UCSD-AML1 (cell line): ENCODE results near the gene HS6ST3.

Source experiments
- DNase-seq: peaks from one replicate; lab custom pipeline; 2025; ENCODE audit not compliant: unreplicated experiment; lab: John Stamatoyannopoulos, UW

Gene HS6ST3

DNA sequence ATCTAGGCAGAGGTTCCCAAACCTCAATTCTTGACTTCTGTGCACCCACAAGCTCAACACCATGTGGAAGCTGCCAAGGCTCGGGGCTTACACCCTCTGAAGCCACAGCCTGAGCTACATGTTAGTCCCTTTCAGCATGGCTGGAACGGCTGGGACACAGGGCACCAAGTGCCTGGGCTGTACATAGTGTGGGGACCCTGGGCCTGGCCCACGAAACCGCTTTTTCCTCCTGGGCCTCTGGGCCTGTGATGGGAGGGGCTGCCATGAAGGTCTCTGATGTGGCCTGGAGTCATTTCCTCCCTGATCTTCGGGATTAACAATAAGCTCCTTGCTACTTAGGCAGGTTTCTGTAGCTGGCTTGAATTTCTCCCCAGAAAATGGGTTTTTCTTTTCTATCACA is 108.1 kb downstream of the HS6ST3 start:
- no peak for DNase-seq

DNA sequence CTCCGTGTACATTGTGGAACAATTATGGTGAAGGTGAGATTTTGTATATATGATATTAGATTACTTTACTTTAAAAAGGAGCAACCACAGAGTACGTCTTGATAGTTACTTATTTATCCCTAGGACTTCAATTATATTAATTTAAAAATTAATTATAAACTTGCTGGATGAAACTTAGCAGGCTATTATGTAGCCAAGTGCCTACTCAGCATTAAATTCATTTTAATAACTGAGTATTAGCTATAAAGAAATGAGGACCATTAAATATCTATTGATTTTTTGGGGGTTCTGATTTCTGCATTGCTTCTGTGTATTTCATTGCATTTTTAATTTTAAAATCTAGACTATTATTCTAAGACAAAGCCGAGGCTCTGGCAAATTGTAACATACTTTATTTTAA is 109.4 kb downstream of the HS6ST3 start:
- DNase-seq: no peak

DNA sequence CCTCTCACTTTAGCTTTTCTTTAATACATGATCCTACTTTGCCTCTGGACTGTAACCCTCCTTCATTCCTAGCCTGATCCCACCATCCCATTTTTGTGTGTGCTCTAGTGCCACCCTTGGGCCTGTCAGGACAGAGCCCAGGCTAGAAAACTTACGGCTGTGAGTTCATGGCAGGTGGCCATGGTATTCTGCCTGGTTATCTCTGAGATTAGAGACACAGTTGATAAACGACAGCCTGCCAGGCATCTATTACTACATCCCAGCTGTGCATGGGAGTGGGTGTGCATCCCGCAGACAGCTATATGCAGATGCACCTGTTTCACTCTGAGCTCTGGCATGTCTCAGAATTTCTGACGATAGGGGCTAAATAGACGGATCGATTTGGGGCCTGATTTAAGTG is 110.9 kb downstream of the HS6ST3 start:
- DNase-seq: no peak

DNA sequence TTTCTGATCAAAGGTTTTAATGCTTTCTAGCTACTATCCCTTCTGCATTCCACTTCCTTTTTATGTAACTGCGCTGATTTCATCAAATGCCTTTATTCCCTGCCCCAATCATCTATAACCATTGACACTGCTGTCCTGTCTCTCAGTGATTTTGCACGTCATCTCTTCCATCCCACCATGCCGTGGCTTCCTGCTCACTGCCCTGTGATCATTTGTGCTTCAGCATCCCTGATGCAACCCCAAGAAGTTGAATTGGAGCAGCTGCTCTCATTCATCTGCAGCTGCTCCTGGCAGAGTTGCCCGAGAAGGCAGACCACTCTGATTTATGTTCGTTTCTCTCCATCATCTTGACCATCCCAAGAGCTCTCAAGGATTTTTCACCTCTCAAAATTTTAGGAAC is 112.4 kb downstream of the HS6ST3 start:
- no peak for DNase-seq

DNA sequence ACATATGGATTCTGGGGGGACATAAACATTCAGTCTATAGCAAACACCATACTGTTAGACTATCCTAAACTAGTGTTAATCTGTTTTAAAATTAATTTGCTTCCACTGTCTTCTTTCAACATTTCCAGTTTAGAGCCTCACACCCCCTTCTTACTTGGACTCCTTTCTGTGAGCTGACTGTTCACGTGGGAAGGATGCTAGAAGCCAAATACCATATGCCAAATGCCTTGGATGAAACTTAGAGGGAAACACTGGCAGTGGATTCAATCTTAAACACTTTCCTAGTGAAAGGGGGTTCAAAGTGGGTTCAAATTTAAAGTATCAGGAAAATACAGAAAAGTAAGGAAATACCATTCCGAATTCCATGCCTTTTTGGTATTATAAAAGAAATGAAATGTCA is 113.6 kb downstream of the HS6ST3 start:
- DNase-seq: no peak

DNA sequence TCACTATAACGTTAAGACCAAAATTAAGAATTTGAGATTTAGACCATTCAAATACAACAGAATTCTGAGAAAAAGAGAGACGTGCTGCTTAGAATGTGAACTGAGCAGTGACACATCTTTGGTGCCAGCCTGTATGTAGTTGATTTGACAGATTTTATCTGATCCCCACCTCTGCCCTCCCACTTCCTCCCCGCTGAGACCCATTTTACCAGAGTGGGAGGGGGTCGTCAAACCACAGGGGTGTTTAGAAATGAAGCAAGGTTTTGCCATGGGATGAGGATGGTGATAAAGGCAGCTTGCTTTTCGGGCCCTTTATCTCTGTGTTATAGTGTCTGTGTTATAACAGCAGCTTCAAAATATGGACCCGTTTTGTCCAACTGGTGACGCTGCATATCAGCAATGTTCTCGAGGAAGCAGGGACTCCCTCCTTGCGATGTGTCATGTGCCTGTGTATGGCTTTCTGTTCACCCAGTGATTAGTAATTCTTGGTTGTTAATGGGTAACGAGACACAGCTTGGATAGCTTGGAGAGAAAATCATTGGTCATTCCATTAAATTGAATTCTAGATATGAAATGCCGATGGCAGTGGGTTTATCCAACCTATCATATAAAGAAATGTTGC is 125.0 kb downstream of the HS6ST3 start:
- DNase-seq: no peak

DNA sequence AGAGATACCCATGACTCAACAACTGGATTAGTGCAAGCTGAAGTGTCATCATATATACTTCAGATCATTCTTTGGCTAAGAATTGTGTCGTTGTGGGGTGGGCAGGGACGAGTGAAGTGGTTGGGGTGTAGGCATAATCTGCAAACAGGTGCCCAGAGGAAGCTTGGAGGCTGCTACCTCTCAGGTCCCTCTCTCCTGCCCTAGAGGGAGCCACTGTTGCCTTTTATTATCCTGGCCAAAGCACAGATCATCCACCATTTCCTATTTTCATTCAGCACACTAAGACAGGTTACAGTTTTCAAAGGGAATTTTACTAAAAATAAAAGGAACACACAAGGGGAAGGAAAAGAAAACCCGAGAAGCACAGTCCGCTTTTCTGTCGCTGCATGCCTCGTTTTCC is 126.6 kb downstream of the HS6ST3 start:
- no peak for DNase-seq

DNA sequence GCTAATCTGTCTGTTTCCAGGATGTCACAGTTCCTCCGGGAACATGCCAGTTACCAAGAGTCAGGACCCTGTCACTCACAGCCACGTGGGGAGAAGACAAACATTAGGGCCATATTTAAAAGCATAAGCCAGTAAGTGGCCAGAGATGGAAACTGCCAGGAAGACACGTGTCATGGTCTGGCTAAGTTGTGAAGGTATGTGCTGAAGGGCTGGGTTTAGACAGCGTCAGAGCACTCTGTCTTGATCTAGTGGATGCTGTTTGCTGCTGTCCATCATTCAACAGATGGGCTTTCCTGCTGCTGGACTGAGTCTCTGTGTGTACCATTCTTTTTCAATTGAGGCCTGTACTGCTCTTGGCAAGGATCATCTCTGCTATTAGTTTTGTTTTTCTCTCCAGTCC is 128.6 kb downstream of the HS6ST3 start:
- DNase-seq: no peak

DNA sequence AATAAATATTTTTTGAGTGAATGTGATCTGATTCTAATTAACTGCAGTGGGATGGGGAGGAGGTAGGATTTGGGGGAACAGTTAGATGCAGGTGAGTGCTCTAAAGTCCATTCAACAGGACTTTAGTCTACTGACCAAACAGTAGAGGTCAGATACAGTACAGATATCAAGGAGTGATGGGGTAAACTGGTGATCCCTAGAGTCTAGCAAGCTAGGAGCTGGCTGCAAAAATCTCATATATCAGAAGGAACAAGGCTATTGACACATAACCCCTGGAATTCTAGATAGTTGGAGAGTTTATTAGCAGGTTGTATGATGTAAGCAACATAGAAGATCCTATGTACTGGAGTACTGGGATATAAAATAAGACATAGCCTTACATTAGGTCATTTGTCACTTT is 131.6 kb downstream of the HS6ST3 start:
- DNase-seq: no peak

DNA sequence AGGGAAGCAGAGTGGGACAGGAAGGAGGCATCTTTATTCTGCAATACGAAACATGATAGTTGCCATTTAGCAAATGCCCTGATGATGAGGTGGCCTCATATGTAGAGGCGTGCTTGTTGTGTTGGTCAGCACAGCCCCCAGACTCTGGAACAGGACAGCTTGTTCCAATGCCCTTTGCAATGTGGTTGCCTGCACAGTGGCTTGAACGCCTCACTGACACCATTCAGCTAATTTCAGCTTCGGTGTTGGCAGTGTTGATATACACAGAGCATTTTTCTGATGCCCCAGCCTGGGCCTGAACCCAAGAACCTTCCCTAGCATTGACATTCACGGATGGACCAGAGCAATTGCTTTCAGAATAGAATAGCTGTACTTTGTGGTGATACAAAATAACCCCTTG is 133.3 kb downstream of the HS6ST3 start:
- DNase-seq: no peak

DNA sequence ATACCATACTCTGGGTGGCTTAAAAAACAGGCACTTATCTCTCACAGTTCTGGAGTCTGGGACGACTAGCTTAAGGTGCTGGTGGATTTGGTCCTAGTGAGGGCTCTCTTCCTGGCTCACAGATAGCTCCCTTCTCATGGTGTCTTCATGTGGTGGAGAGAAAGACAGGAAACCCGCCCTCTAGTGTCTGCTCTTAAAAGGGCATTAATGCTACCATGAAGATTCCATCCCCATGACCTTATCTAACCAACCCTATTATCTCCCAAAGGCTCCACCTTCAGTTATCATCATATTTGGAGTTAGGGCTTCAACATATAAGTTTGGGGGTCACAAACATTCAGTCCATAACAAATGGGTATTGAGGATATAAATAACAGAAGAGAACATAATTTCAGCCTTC is 139.4 kb downstream of the HS6ST3 start:
- DNase-seq: no peak

DNA sequence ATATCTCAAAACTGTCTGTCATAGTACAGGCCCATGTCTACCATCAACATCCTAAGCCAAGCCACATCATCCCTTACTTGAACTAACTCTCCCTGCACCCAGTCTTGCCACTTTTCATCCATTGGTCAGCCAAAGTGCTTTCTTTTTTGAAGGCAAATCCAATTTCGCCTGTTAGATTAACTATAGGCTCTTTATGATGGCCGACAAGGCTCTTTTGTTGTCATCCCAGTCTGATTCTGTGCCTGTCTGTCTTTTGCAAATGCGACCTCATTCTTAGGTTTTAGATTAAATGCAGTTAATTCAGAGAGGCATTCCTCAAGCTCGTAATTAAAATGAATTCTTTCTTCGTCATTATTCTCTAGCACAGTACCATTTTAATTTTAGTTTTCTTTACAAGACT is 148.3 kb downstream of the HS6ST3 start:
- DNase-seq: no peak

DNA sequence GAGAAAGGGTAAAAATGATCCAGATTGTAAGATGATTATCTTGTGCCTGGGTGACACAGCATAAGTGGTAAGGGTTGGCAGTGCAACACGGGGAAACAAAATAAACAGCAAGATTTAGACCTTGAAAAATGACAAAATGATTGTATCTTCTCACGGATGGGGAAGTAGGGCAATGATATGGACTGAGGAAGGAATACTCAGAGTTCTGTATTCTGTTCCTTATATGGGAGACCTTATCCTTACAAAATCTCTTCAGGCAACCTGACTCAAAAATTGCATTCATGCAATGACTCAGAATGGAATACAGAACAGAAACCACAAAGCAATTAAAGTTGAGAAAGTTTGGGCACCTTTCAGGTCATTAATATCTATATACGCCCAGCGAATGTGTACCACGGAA is 149.0 kb downstream of the HS6ST3 start:
- DNase-seq: no peak

DNA sequence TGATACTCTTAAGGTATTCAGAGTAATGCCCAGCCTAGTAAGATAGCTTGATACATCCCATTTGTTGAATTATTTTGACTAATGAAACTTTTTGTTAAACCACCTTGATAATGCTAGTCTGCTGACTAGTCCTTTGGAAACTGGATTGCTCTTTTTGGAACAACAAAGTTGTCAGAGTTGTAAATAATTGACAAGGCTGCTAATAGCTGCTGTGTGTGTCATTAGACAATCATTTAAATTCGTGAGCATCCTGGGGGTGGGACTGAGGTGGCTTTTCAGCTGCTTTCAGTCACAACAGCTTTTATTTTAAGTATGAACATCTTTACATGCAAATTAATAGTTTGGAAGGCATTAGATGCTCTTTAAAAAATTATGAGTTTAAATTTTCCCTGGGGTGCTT is 153.5 kb downstream of the HS6ST3 start:
- DNase-seq: no peak

DNA sequence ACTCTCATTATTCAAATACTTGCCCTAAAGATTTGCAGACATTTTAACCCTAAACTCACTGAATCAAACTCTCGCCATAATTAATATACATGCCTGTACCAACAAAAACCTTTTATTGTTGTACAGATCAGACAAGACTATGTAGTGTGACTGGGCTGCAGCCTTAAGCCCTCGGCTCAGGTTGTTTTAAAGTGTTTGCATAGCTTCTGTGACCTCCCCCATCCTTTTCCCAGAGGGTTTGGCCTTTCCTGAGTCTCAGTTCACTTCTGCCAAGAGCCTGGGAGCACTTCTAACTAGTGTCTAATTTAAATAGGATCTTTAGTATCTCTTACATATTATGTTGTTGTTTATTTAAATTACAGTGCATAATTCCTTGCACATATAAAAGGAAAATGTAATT is 158.2 kb downstream of the HS6ST3 start:
- DNase-seq: no peak

DNA sequence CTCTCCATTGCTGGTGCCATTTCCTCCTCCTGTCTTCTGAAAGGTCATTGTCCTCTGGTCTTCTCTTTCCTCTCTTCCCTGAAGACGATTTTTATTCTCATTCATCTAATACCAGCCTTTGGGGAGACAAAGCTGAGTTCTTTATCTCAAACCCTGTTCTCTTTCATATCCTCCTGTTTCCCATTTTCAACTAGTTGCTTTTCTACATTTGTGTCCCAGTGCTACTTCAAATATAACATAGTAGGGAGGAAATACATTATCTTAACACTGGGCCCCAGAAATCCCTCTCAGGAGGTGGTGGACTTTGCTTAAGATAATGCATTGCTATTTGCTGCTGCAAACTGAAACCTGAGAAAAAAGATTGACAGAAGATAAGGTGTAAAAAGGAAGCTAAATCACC is 159.1 kb downstream of the HS6ST3 start:
- DNase-seq: no peak

DNA sequence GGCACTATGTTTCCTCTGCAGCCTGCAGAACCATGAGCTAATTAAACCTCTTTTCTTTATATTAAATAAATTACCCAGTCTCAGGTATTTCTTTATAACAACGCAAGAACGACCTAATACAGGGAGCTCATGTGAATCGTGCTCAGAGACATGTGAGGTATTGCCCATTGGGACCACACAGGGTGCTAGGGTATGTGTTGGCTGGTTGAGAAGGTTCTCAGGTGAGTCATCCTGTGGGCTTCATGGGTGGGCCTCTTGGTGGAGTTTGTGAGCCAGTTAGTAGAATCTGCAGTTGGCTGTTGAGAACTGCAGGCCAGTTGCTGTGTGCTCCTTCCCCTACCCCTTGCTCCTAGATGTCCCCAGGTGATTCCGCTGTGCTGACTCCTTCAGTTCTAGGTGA is 163.0 kb downstream of the HS6ST3 start:
- no peak for DNase-seq

DNA sequence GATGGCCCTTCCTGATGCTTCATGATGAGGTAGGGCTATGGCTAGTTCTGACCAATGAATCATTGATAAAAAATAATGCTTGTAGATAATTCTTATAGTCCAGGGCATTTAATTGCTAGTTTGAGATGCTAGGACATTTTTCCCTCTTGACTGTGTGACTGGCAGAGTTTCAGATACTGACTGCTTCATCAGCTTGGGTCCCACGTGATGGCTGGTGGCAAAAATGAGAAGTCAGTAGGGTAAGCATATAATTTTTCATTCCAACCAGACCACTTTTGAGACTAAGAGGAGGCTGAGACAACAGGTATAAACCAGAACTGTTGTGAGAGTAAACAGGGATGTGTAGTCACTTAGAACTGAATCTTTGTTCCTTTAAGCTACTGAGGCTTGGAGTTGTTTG is 183.3 kb downstream of the HS6ST3 start:
- DNase-seq: no peak

DNA sequence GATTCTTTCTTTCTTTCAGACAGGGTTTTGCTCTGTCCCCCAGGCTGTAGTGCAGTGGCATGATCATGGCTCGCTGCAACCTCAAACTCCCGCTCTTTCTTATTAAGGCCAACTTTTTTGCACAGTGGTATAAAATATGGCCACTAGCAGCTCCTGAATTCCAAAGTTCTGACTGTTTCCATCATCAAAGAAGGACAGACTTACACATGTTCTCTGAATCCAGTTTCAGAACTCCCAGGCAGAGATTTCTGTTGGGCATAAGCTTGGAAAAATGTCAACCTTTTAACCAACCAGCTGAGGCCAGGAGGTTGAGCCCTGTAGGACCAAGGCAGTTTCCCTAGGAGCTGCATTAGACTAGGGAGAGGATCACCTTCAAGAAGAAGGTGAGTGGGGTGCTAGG is 184.1 kb downstream of the HS6ST3 start:
- DNase-seq: no peak

DNA sequence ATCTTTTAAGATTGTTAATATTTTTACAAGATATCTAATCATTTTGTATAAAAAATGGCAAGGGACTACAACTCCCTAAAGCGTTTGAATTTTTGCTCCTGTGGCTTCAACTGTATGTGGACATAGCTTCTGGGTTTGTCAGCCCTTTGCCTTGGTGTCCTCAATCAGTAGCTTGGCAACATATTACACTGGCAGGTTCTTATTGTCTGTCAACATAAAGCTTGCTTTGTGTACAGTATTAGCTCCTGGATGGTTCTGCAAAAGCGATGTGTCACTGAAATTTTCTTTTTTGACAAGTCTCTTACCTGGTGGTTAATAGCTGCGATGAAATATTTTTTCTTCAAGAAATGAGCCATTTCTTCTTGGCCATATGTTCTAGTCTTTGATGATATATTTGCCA is 190.0 kb downstream of the HS6ST3 start:
- DNase-seq: no peak

DNA sequence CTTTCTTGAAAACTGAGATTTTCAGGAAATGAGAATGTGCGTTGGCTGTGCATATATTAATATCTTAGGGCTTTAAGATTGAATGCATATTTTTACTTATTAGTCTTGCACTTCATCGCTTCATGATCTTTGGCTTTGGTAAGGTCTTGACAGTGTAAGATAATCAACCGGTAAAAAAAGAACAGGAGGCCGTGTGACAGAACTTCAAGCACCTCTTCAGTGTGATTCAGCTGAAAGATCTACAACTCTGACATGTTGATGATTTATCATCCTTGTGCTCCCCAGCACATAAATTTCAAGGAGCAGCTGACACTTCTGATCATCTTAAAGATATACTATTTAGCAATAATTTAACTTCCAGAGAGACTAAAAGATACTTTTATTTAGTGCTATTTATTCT is 195.1 kb downstream of the HS6ST3 start:
- DNase-seq: no peak

DNA sequence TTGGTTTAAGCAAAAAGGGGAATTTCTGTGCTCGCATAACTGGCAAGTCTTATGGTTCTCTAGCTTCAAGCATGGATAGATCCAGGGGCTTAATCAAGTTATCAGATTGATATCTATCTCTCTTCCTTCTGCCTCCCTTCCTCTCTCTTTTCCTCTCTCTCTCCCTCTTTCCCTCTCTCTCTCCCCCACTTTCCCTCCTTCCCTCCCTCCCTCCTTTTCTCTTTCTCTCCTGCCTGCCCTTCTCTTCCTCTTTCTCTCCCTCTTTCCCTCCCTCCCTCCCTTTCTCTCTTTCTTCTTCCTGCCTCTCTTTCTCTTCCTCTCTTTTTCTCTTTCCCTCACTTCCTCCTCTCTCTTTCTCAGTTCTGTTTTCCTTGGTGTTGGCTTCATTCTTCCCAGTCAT is 195.8 kb downstream of the HS6ST3 start:
- no peak for DNase-seq

DNA sequence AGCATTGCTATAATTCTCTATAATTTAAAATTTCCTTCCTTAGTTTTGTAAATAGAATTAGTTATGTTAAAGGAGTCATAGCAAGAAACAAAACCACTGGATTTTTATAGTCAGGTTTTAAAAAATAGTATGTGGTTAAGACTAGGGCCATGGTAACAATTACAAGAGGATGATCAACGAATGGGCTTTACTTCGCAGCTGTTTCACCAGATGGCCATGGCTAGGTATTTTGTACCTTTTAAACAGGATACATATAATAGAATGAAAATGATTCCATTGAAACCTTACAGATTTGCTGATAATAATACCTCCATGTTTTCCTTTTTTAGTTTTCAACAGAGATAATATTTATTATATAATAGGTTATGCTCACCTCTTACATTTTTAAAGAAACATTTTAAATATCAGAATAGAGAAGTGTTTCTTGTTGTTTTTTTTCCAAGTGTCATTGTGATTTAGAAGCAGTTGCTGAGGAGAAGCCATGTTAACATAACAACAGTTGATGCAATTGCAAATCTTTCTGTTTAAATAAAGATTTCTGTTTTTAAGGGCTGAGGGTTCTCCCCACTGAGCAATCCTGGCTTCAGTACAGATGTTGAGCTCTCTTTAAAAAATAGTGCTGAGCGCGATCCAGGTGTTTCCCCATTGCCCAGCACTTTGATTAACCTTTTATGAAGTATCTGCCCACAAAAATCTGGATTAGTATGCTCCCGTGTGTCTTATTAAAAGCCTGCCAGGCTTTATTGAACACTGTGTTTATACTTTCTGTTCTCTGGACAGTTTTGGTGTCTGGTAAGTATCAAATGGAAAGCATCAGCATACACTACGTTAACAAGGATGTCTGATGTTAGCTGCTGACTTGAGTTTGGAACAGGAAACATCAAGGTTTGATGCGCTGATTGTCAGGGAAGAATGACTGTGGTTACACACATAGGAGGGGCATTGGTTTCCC is 205.3 kb downstream of the HS6ST3 start:
- DNase-seq: no peak
